Parathyroid adenoma (tissue), 2 donors: ENCODE results near the gene PCCA.

ENCODE experiments used
- H2AFZ ChIP-seq: fragments of 300-600 bp; sonication (generic); one replicate; pipeline ENCODE4 v1.7.0; 2017; ENCODE audit warnings: antibody characterized with exemption, mild to moderate bottlenecking
- H3K27ac ChIP-seq: fragments of 300-600 bp; sonication (generic); one replicate; pipeline ENCODE4 v1.7.0; 2017
- H3K27me3 ChIP-seq: fragments of 300-600 bp; sonication (generic); one replicate; pipeline ENCODE4 v1.7.0; 2017; ENCODE audit warnings: low read length; ENCODE audit not compliant: control insufficient read depth, insufficient read depth
- H3K36me3 ChIP-seq: fragments of 300-600 bp; sonication (generic); one replicate; pipeline ENCODE4 v1.7.0; 2017; ENCODE audit warnings: low read length; ENCODE audit not compliant: control insufficient read depth, insufficient read depth
- H3K4me1 ChIP-seq: fragments of 300-600 bp; sonication (generic); one replicate; pipeline ENCODE4 v1.7.0; 2017; ENCODE audit warnings: control low read depth
- H3K4me2 ChIP-seq: fragments of 300-600 bp; sonication (generic); one replicate; pipeline ENCODE4 v1.7.0; 2017; ENCODE audit warnings: low read length
- H3K4me3 ChIP-seq: fragments of 300-600 bp; sonication (generic); one replicate; pipeline ENCODE4 v1.7.0; 2017; ENCODE audit warnings: low read depth, low read length
- H3K79me2 ChIP-seq: fragments of 300-600 bp; sonication (generic); one replicate; pipeline ENCODE4 v1.7.0; 2017; ENCODE audit warnings: control low read depth
- H3K9ac ChIP-seq: fragments of 300-600 bp; sonication (generic); one replicate; pipeline ENCODE4 v1.7.0; 2017; ENCODE audit warnings: mild to moderate bottlenecking
- H3K9me3 ChIP-seq: fragments of 300-600 bp; sonication (generic); one replicate; pipeline ENCODE4 v1.7.0; 2017; ENCODE audit warnings: low read length; ENCODE audit not compliant: control insufficient read depth
- CTCF ChIP-seq: fragments of 300-600 bp; sonication (generic); IDR thresholded peaks from one replicate; pipeline ENCODE4 v1.7.0; 2017; ENCODE audit warnings: antibody characterized with exemption, mild to moderate bottlenecking
- donor health status: primary hyperparathyroidism.

Gene PCCA

GRCh38 chr13:100088644-100089464 is at the start of gene PCCA:
PCCA (plus strand) TSS chr13:100089093; CDS start chr13:100089121, 28 bp downstream.
- no peak for TF ChIP-seq CTCF
- peaks cover 2% of the 10 kb centered on the region for H3K79me2 ChIP-seq

GRCh38 chr13:100039740-100040139 is 49.2 kb upstream of the PCCA start:
- Histone ChIP-seq H3K27ac (no peak overlapping the region), H3K4me1 (no peaks in the 10 kb centered on the region), H3K4me2 (no peak overlapping the region), H3K4me3 (no peak overlapping the region), H2AFZ (no peak overlapping the region), H3K9ac (no peak overlapping the region), H3K27me3 (no peaks in the 10 kb centered on the region), H3K9me3 (no peaks in the 10 kb centered on the region), H3K36me3 (no peaks in the 10 kb centered on the region), H3K79me2 (no peaks in the 10 kb centered on the region)
- TF ChIP-seq CTCF = no peak

More at GRCh38 chr13:100088644-100089464, at the start of gene PCCA:
- Histone ChIP-seq H3K9ac (no peak within 1 kb of the TSS), H3K4me3 (peak within 1 kb of the TSS; percentile 89), H3K9me3 (no peaks in the 10 kb centered on the region), H3K4me2 (peak within 1 kb of the TSS; percentile 84), H3K36me3 (no peaks in the 10 kb centered on the region), H3K4me1 (no peaks in the 10 kb centered on the region), H2AFZ (peak within 1 kb of the TSS; percentile 94), H3K27ac (peak within 1 kb of the TSS; percentile 47), H3K27me3 (no peaks in the 10 kb centered on the region)

GRCh38 chr13:100040196-100040595 is 48.7 kb upstream of the PCCA start:
- no peaks in the 10 kb centered on the region for H3K4me1 ChIP-seq
- H3K36me3 ChIP-seq = no peaks in the 10 kb centered on the region
- no peaks in the 10 kb centered on the region for H3K79me2 ChIP-seq
- no peak for TF ChIP-seq CTCF
- H3K9ac ChIP-seq = no peak overlapping the region
- H3K9me3 ChIP-seq = no peaks in the 10 kb centered on the region
- no peak overlapping the region for H3K4me2 ChIP-seq
- no peak overlapping the region for H3K4me3 ChIP-seq
- no peaks in the 10 kb centered on the region for H3K27me3 ChIP-seq
- no peak overlapping the region for H2AFZ ChIP-seq
- no peak overlapping the region for H3K27ac ChIP-seq

- Histone ChIP-seq H3K79me2 (no peaks in the 10 kb centered on the region), H2AFZ (no peak overlapping the region), H3K36me3 (no peaks in the 10 kb centered on the region), H3K9ac (no peak overlapping the region), H3K4me1 (no peaks in the 10 kb centered on the region), H3K9me3 (no peaks in the 10 kb centered on the region), H3K27ac (no peak overlapping the region), H3K4me2 (no peak overlapping the region), H3K4me3 (no peak overlapping the region), H3K27me3 (no peaks in the 10 kb centered on the region)
- no peak for TF ChIP-seq CTCF
These were observed 44.0 kb upstream of the PCCA start for GRCh38 chr13:100044936-100045335.

- no peak overlapping the region for H3K9ac ChIP-seq
- H3K27me3 ChIP-seq = no peaks in the 10 kb centered on the region
- no peak overlapping the region for H3K4me3 ChIP-seq
- no peaks in the 10 kb centered on the region for H3K4me1 ChIP-seq
- no peak for TF ChIP-seq CTCF
- no peaks in the 10 kb centered on the region for H3K36me3 ChIP-seq
- H3K27ac ChIP-seq = no peak overlapping the region
- H3K4me2 ChIP-seq = no peak overlapping the region
- H3K79me2 ChIP-seq = no peaks in the 10 kb centered on the region
- H3K9me3 ChIP-seq = no peaks in the 10 kb centered on the region
- H2AFZ ChIP-seq = no peak overlapping the region
These were observed 43.5 kb upstream of the PCCA start for GRCh38 chr13:100045355-100045754.
